ENCODE measurements around the gene FLNA. TPM values are rescaled to one million over a fixed set of nuclear protein-coding genes. Genes with fewer than 3 reads are reported as not detected.

Gene FLNA
- total and polyA plus RNA-seq, 9 of the 15 experiments (the other 6 are each of a cell fraction or from before 2014, with no cell fraction given) = 6.2 to 735 (median 135) TPM

DNA sequence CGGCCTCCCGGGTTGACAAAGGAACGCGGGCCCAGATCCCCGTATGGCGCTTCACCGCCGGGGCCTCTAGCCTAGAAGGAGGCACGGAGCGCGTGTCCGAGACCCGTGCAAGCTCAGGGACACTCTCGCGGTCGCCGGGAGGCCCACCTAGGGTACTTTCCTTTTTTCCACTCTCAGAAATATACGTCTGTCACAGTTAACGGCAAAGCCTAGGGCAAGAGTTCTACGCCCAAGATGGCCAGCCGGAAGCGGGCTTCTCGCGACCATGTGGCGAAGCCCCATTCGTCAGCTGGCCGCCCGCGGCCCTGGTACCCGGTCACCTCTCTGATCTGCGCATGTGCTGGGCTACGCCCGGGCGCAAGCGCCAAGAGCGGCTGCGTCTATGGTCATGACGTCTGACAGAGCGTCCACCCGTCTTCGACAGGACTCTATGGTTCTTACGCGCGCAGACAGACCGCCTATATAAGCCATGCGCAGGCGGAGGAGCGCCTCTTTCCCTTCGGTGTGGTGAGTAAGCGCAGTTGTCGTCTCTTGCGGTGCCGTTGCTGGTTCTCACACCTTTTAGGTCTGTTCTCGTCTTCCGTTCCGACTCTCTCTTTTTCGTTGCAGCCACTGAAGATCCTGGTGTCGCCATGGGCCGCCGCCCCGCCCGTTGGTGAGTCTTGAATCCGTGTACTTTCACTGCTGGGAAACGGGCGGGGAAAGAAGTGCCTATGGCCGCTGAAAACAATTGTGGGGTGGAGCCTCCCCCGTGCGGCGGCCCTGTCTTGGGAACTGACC is 23.6 kb upstream of the FLNA start, which contains the start of gene RPL10 (continued):
- TF ChIP-seq HMGXB4 (CRISPR knock-in tag; IDR thresholded peaks at IDR 0.05) = no peak; the same call in 1 of the 2 replicates
- no peak for TF ChIP-seq NFATC3 (IDR thresholded peaks at IDR 0.05)
- TF ChIP-seq TRIM24 (IDR thresholded peaks at IDR 0.05) = 0 out of 4 replicates have a peak, but pooled peaks of 1 of the 2 experiments have one; percentile 4
- no peak for TF ChIP-seq SREBF1 (IDR thresholded peaks at IDR 0.05; ENCODE audit: borderline replicate concordance, low read depth, low read length)
- TF ChIP-seq CBX2 (IDR thresholded peaks at IDR 0.05; ENCODE audit: insufficient read depth, low read length, poor library complexity, severe bottlenecking) = no peak
- peak; percentile 68; the same call in 1 of the 2 replicates for TF ChIP-seq USF1 (CRISPR knock-in tag; IDR thresholded peaks at IDR 0.05)
- peak; percentile 100 for TF ChIP-seq POLR2A (conservative IDR thresholded peaks at IDR 0.05)
- peak; percentile 75 for TF ChIP-seq MTA1 (IDR thresholded peaks at IDR 0.05; ENCODE audit: borderline replicate concordance)
- peak; percentile 83 for TF ChIP-seq FOXP4 (CRISPR knock-in tag; IDR thresholded peaks at IDR 0.05; ENCODE audit: borderline replicate concordance)
- TF ChIP-seq ILK (tag; IDR thresholded peaks at IDR 0.05; ENCODE audit: borderline replicate concordance, low read depth) = no peak
- TF ChIP-seq CHD1 (IDR thresholded peaks at IDR 0.05; ENCODE audit: low read length) = no peak
- TF ChIP-seq NCOR1 (IDR thresholded peaks at IDR 0.05) = peak; percentile 61
- no peak for TF ChIP-seq ZBTB40 (IDR thresholded peaks at IDR 0.05)
- TF ChIP-seq ZBTB40 (CRISPR knock-in tag; IDR thresholded peaks at IDR 0.05) = 0 out of 2 replicates have a peak, but pooled peaks have one; percentile 47
